Subcutaneous abdominal adipose tissue (tissue), 5 donors: ENCODE data around the gene TMEM82.

Experiments used
- H3K27ac ChIP-seq: one replicate; pipeline ENCODE4 v1.7.0; 2013; ENCODE audit warnings: low read depth, mild to moderate bottlenecking, inconsistent platforms, low read length, moderate library complexity
- H3K27me3 ChIP-seq, 5 donors: one replicate each; pipeline ENCODE4 v1.7.0; 2013; ENCODE audit warnings: low read length in 5 of 5, inconsistent platforms in 1 of 5; ENCODE audit not compliant: control insufficient read depth in 5 of 5, insufficient read depth in 4 of 5
- H3K36me3 ChIP-seq, 5 donors: one replicate each; pipeline ENCODE4 v1.7.0; 2013; ENCODE audit warnings: low read length in 5 of 5; ENCODE audit not compliant: control insufficient read depth in 5 of 5, insufficient read depth in 5 of 5
- H3K4me1 ChIP-seq, 5 donors: one replicate each; pipeline ENCODE4 v1.7.0; 2013; ENCODE audit warnings: low read length in 5 of 5, mild to moderate bottlenecking in 3 of 5, moderate library complexity in 1 of 5; ENCODE audit not compliant: control insufficient read depth in 5 of 5, insufficient read depth in 5 of 5
- H3K4me3 ChIP-seq, 5 donors: one replicate each; pipeline ENCODE4 v1.7.0; 2013; ENCODE audit warnings: low read length in 5 of 5, low read depth in 1 of 5
- H3K9ac ChIP-seq, 5 donors: one replicate each; pipeline ENCODE4 v1.7.0; 2013; ENCODE audit warnings: low read length in 5 of 5, mild to moderate bottlenecking in 4 of 5, moderate library complexity in 3 of 5
- H3K9me3 ChIP-seq, 5 donors: one replicate each; pipeline ENCODE4 v1.7.0; 2013; ENCODE audit warnings: low read length in 5 of 5; ENCODE audit not compliant: control insufficient read depth in 5 of 5
- donor health status: healthy.
- donor health status: healthy.
- donor health status: healthy.
- donor health status: healthy.
- donor health status: healthy.

Gene TMEM82

DNA sequence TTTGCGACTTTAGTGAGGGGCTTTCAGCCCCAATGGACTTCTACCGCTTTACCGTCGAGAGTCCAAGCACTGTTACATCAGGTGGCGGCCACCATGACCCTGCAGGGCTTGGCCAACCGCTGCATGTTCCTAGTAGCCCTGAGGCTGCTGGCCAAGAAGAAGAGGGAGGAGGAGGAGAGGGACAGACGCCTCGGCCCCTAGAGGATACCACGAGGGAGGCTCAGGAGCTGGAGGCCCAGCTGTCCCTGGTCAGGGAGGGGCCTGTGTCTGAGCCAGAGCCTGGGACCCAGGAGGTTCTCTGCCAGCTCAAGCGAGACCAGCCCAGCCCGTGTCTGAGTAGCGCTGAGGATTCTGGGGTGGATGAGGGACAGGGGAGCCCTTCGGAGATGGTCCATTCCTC is 14.9 kb upstream of the TMEM82 start:
- H3K36me3 ChIP-seq: peaks cover 0 to 96% (median 84%) of the 10 kb centered on the region in 5 donors
- H3K4me3 ChIP-seq: no peak overlapping the region
- H3K9ac ChIP-seq: no peak overlapping the region
- H3K4me1 ChIP-seq: peaks cover 0 to 15% (median 11%) of the 10 kb centered on the region in 5 donors
- no peaks in the 10 kb centered on the region for H3K9me3 ChIP-seq
- no peaks in the 10 kb centered on the region for H3K27me3 ChIP-seq
- no peak overlapping the region for H3K27ac ChIP-seq

DNA sequence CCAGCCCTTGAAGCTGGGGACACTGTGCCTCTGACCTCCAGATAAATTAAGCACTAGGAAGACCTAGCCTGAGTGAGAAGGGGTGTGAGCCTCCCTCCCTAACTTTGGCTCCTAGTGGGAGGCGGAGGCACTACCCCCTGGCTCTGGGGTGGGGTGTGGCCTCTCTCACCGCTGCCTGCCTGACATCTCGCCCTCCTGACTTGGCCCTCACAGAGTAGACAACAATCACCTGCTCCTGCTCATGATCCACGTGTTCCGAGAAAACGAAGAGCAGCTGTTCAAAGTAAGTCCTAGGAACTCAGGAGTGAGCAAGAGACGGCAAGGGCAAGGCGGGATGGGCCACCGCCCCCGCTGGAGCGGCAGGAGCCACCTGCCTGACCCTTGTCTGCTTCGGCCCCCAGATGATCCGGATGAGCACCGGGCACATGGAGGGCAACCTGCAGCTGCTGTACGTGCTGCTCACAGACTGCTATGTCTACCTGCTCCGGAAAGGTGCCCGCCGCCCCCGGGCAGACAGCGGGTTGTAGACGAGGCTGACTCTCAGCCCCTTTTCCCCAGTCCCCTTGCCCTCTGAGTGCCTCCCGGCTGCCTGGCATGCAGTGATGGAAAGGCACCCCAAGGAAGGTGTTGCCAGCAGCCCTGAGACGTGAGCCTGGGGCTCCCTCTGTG is 14.3 kb upstream of the TMEM82 start:
- Histone ChIP-seq H3K4me1 (peaks cover 0 to 9% (median 7%) of the 10 kb centered on the region in 5 donors), H3K9ac (no peak overlapping the region), H3K36me3 (peaks cover 0 to 96% (median 84%) of the 10 kb centered on the region in 5 donors), H3K9me3 (no peaks in the 10 kb centered on the region), H3K4me3 (no peak overlapping the region), H3K27me3 (no peaks in the 10 kb centered on the region), H3K27ac (no peak overlapping the region)

DNA sequence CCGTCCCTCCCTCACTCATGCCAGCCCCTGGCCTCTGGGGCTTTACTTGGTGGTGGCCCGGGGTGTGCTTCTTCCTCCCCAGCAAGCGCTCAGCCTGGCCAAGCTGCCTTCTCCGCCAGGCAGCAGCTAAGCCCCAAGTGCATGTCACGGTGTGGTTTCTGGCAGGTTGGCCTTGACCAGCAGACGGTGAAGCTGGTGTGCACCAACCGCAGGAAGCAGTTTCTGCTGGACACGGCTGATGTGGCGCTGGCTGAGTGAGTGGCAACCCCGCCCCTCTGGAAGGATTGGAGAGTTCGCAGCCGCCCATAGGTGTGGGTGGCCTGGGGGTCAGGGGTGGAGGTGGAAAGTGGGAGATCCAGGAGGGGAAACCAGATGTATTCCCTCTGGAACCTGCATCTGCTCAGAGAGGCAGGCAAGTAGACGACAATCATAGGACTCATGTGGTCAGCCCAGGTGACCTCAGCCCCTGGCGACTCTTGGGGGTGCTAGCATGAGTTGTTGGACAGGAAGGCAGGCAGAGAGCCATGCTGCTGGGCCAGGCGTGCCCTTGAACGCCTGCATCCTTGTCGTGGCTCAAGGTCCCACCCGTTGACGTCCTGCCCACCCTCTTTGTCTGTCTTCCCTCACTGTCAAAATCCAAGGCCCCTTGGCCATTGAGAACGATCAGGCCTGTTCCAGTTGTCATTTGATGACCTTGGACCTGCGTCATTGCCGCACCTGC is 13.2 kb upstream of the TMEM82 start:
- Histone ChIP-seq H3K9ac (no peak overlapping the region), H3K9me3 (no peaks in the 10 kb centered on the region), H3K27me3 (no peaks in the 10 kb centered on the region), H3K4me1 (no peaks in the 10 kb centered on the region), H3K4me3 (no peak overlapping the region), H3K27ac (no peak overlapping the region), H3K36me3 (peaks cover 0 to 97% (median 91%) of the 10 kb centered on the region in 5 donors)

DNA sequence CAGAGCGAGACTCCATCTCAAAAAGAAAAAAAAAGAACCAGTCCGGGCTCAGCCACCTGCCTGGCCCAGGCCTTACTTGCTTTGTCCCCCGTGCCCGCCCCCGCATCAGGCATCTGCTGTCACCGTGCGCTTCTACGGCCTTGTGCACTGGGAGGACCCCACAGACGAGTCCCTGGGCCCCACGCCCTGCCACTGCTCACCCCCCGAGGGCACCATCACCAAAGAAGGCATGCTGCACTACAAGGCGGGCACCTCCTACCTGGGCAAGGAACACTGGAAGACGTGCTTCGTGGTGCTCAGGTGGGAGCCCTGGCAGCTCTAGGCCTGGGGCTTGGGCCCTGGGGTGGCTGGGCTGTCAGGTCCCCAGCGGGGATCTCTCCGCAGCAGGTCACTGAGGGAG is 11.9 kb upstream of the TMEM82 start:
- Histone ChIP-seq H3K36me3 (peaks cover 0 to 98% (median 94%) of the 10 kb centered on the region in 5 donors), H3K9ac (no peak overlapping the region), H3K27ac (no peak overlapping the region), H3K27me3 (no peaks in the 10 kb centered on the region), H3K4me1 (peaks cover 0 to 9% (median 8%) of the 10 kb centered on the region in 5 donors), H3K4me3 (no peak overlapping the region), H3K9me3 (no peaks in the 10 kb centered on the region)

DNA sequence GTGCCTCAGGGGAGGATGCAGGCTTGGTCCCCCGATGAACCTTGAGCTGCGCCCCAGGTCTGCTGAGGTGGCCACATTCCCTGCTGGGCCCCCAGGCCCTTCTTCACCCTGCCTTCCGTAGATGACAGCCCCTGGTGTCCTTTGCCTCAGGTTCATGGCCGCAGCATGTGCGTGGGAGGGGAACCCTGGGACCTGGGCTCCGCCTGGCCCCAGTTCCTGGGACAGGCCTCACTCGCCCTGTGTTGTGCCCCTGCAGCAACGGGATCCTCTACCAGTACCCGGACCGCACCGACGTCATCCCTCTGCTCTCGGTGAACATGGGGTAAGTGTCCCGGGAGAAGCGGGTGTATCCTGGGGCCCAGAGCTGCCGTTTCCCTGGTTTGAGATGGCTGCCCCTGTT is 11.4 kb upstream of the TMEM82 start:
- Histone ChIP-seq H3K27me3 (no peaks in the 10 kb centered on the region), H3K4me1 (peaks cover 0 to 14% (median 10%) of the 10 kb centered on the region in 5 donors), H3K27ac (no peak overlapping the region), H3K9me3 (no peaks in the 10 kb centered on the region), H3K9ac (no peak overlapping the region), H3K4me3 (no peak overlapping the region), H3K36me3 (peaks cover 0 to 95% (median 89%) of the 10 kb centered on the region in 5 donors)

DNA sequence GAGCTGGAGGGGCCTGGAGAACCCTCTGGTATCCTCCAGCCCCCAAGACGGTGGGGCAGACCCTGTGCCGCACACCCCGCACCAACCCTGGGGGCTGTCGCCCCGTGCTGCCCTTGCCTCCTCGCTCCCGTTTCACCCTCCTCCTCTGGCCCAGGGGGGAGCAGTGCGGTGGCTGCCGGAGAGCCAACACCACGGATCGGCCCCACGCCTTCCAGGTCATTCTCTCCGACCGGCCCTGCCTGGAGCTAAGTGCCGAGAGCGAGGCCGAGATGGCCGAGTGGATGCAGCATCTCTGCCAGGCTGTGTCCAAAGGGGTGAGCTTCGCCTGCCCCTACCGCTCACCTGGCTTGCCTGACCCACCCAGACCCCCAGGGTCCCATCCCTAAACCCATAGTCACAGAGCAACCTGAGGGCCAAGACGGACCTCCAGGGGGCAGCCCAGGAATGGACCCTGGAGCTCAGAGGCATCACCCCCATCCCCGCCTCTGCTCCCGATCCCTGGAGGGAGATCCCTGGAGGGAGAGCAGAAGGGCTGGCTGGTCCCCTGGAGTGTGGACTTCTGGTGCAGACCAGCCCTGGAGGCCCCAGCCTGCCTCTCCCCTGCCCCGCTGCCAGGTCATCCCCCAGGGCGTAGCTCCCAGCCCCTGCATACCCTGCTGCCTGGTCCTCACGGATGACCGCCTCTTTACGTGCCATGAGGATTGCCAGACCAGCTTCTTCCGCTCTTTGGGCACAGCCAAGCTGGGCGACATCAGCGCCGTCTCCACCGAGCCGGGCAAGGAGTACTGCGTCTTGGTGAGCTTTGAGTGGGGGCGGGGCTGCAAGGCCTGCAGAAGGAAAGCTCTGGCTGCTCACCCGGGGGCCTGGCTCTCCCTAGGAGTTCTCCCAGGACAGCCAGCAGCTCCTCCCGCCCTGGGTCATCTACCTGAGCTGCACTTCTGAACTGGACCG is 10.3 kb upstream of the TMEM82 start:
- no peak overlapping the region for H3K27ac ChIP-seq
- H3K36me3 ChIP-seq: peaks cover 0 to 87% (median 78%) of the 10 kb centered on the region in 5 donors
- no peaks in the 10 kb centered on the region for H3K9me3 ChIP-seq
- no peaks in the 10 kb centered on the region for H3K27me3 ChIP-seq
- H3K4me3 ChIP-seq: no peak overlapping the region
- no peak overlapping the region for H3K9ac ChIP-seq
- H3K4me1 ChIP-seq: peaks cover 2 to 22% (median 14%) of the 10 kb centered on the region in 5 donors

DNA sequence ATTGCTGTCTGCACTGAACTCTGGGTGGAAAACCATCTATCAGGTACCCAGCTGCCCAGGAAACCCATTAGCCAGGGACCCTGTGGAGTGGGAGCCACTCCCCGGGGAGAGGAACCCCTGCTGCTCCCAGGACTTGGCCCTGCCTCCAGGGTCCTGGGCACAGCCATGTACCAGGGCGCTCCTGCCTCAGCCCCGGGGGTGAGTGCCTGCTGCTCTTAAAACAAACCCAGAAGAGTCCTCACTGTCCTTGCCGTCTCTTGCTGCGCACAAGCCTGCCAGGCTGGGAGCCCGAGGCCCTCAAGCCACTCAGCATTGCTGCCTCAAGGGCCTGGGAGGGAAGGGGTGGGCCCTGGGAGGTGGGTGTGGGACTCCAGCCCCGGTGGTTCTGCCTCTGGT is 9.6 kb upstream of the TMEM82 start:
- Histone ChIP-seq H3K4me3 (no peak overlapping the region), H3K9ac (no peak overlapping the region), H3K27ac (no peak overlapping the region), H3K4me1 (peaks cover 3 to 24% (median 14%) of the 10 kb centered on the region in 5 donors), H3K9me3 (no peaks in the 10 kb centered on the region), H3K36me3 (peaks cover 0 to 80% (median 72%) of the 10 kb centered on the region in 5 donors), H3K27me3 (no peaks in the 10 kb centered on the region)

DNA sequence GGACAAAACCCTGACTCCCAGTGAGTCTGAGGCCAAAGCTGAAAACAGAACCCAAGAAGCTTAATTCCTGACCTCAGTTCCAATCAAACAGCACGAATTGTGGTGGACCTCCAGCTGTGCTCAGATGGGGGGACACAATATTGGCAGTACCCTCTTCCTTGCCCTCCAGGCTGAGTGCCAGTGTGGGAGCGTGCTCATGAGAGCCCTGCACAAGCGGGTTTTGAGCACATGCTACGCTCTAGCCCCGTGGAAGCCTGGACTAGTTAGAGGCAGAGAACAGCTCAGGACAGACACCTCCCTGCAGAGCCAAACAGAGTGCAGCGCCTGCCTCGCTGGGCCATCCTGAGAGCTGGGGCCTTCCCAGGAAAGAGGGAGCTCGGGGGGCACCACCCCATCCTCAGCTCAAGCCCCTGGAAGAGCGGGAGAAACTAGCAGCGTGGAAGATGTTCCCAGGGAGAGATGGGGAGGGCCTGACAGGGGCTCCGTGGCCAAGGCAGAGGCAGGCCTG is 9.0 kb upstream of the TMEM82 start:
- H3K36me3 ChIP-seq: peaks cover 0 to 74% (median 66%) of the 10 kb centered on the region in 5 donors
- H3K27ac ChIP-seq: no peak overlapping the region
- peaks cover 4 to 27% (median 14%) of the 10 kb centered on the region in 5 donors for H3K4me1 ChIP-seq

DNA sequence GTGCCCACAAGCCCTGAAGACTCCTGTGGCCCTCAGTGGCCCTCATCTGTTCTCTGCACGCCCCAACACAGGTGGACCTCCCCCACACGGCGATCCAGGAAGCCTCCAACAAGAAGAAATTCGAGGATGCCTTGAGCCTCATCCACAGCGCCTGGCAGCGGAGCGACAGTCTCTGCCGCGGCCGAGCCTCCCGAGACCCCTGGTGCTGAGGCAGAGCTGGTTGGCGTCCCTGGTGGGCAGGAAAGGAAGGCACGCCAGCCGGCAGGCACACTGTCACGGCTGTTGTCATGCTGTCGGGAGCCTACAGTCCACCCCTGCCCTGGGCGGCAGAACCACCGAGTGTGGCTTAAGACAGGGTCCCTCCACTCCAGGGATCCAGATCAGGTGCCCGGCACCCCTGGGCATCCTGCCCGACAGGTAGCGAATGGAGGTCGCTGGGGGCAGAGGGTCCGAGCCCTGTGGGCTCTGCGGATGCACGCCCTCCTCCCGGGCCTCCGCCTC is 8.5 kb upstream of the TMEM82 start:
- no peak overlapping the region for H3K9ac ChIP-seq
- H3K9me3 ChIP-seq: no peaks in the 10 kb centered on the region
- H3K27me3 ChIP-seq: no peaks in the 10 kb centered on the region
- no peak overlapping the region for H3K4me3 ChIP-seq
- peaks cover 4 to 27% (median 14%) of the 10 kb centered on the region in 5 donors for H3K4me1 ChIP-seq
- H3K36me3 ChIP-seq: peaks cover 0 to 69% (median 61%) of the 10 kb centered on the region in 5 donors
- H3K27ac ChIP-seq: no peak overlapping the region

More for the DNA sequence above, 9.0 kb upstream of the TMEM82 start:
- H3K4me3 ChIP-seq: no peak overlapping the region
- no peak overlapping the region for H3K9ac ChIP-seq
- no peaks in the 10 kb centered on the region for H3K9me3 ChIP-seq
- no peaks in the 10 kb centered on the region for H3K27me3 ChIP-seq
